Measurements from ENCODE around the gene RAET1E. TPM values are rescaled to one million over a fixed set of nuclear protein-coding genes. Genes with fewer than 3 reads are reported as not detected.

Gene RAET1E
- total RNA-seq, 1 experiment from 2014 or later = not detected

GRCh38 chr6:149933461-149933860 lies 35.5 kb upstream of the RAET1E start:
- Histone ChIP-seq H3K23me2 (ENCODE audit: insufficient read length, low read depth, low read length, poor library complexity, severe bottlenecking) (peaks cover 4% of the 10 kb centered on the region), H3T11ph (ENCODE audit: low read length) (no peak overlapping the region), H3K56ac (ENCODE audit: insufficient read length, low read depth, low read length) (no peak overlapping the region), H3K4ac (ENCODE audit: low read depth, low read length) (no peak overlapping the region), H3K27ac (ENCODE audit: insufficient read length, low read depth, low read length) (no peak overlapping the region), H2BK20ac (ENCODE audit: low read depth, low read length, poor library complexity, severe bottlenecking) (no peak overlapping the region), H3K18ac (ENCODE audit: insufficient read length, low read depth, low read length) (no peak overlapping the region), H3K4me2 (ENCODE audit: insufficient read depth, insufficient read length, low read length) (no peak overlapping the region), H4K5ac (ENCODE audit: insufficient read length, low read depth, low read length) (no peak overlapping the region), H2AFZ (ENCODE audit: low read length) (no peak overlapping the region), H3K9me3 (ENCODE audit: control insufficient read depth, low read depth, low read length) (no peaks in the 10 kb centered on the region), H4K20me1 (ENCODE audit: control insufficient read depth, insufficient read depth, insufficient read length) (no peaks in the 10 kb centered on the region), H2BK5ac (ENCODE audit: insufficient read length, low read length) (no peak overlapping the region), H3K9ac (ENCODE audit: extremely low read depth, insufficient read length, low read length) (no peak overlapping the region), H2BK12ac (ENCODE audit: insufficient read length, low read depth, low read length) (no peak overlapping the region), H3K27me3 (ENCODE audit: insufficient read depth, low read length) (peaks cover 34% of the 10 kb centered on the region), H2AK5ac (ENCODE audit: insufficient read length, low read length) (no peak overlapping the region), H2BK120ac (ENCODE audit: low read depth, low read length, poor library complexity, severe bottlenecking) (no peak overlapping the region), H3K79me1 (ENCODE audit: insufficient read depth, low read depth, low read length, poor library complexity, severe bottlenecking) (no peaks in the 10 kb centered on the region), H3K14ac (ENCODE audit: insufficient read depth, low read length) (no peak overlapping the region), H4K91ac (ENCODE audit: insufficient read length, low read depth, low read length) (no peak overlapping the region), H3K79me2 (ENCODE audit: insufficient read depth, low read length) (no peaks in the 10 kb centered on the region), H2BK15ac (ENCODE audit: low read depth, low read length) (no peak overlapping the region), H4K8ac (replicated peaks; ENCODE audit: insufficient read length, low read depth, low read length) (no peak overlapping the region), H3K23ac (ENCODE audit: insufficient read length, low read depth, low read length) (no peak overlapping the region), H3K4me1 (ENCODE audit: insufficient read depth, low read length) (no peaks in the 10 kb centered on the region)
- H3K27ac Mint-ChIP-seq = no peak overlapping the region
- H3K27me3 Mint-ChIP-seq (ENCODE audit: low read depth) = peaks cover 97% of the 10 kb centered on the region
- H3K4me3 Mint-ChIP-seq = no peak overlapping the region; a peak in 1 of 5 replicates
- no peaks in the 10 kb centered on the region for H3K36me3 Mint-ChIP-seq (ENCODE audit: insufficient read depth in 1 of 3, low read depth in 3 of 3)
- H3K4me1 Mint-ChIP-seq = peaks cover 2 to 3% of the 10 kb centered on the region in 2 experiments; a peak in 1 of 4 replicates
- no peak for DNase-seq
- WGBS (ENCODE audit: extremely low coverage, insufficient read length, low lambda C conversion rate) = no CpG with 5 or more reads among the region's 3 CpGs
- no peaks in the 10 kb centered on the region for H3K9me3 Mint-ChIP-seq
- TF ChIP-seq CTCF (conservative IDR thresholded peaks at IDR 0.05) = no peak
